LNCaP clone FGC (cell line): ENCODE measurements around the gene EPB41L5.
A peak's percentile ranks its signal among the peaks of the same experiment; 100 is the strongest.

ENCODE experiments used
- DNase-seq: peaks from one replicate; pipeline ENCODE4 v3.0.0-alpha.2; 2011; ENCODE audit warnings: low read depth
- H3K4me3 ChIP-seq: 2 replicates; pipeline ENCODE4 v1.5.1; 2011; ENCODE audit warnings: mild to moderate bottlenecking, low read depth, low read length, control low read depth
- CTCF ChIP-seq: IDR thresholded peaks from 2 replicates; pipeline ENCODE4 v1.5.1; 2012; ENCODE audit warnings: mild to moderate bottlenecking; ENCODE audit not compliant: control insufficient read depth, insufficient read depth; ENCODE audit errors: extremely low read depth

EPB41L5 gene

GRCh38 chr2:120162716-120163115 lies 149.8 kb downstream of the EPB41L5 start:
- no peak overlapping the region for H3K4me3 ChIP-seq
- TF ChIP-seq CTCF: no peak
- no peak for DNase-seq

- H3K4me3 ChIP-seq: no peak overlapping the region
- TF ChIP-seq CTCF: no peak
- no peak for DNase-seq
These were observed 154.4 kb downstream of the EPB41L5 start for GRCh38 chr2:120167272-120167671.

- no peak overlapping the region for H3K4me3 ChIP-seq
- no peak for TF ChIP-seq CTCF
- no peak for DNase-seq
These were observed 156.1 kb downstream of the EPB41L5 start for GRCh38 chr2:120169020-120169419.

GRCh38 chr2:120174963-120175581 lies 162.2 kb downstream of the EPB41L5 start:
- DNase-seq: peak; percentile 8
- no peak overlapping the region for H3K4me3 ChIP-seq
- TF ChIP-seq CTCF: peak; percentile 54

DNA sequence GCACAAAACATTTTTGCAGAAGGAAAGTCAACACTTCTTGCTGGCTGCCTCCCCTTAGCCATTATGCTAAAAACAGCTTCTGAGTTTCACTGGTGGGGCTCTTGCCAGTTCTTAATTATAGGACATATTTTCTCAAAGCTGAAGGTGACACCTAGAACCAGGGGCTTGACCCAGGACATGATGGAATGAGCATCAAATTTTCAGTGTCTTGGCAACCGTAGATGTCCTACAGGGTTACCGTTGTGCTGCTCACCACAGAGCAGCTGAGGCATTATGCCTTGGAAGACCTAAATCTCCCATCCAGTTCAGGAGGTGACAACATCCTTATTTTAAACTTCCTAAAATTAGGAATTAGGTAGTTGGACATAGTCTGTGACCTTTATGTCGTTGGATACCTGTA lies 163.6 kb downstream of the EPB41L5 start:
- DNase-seq: no peak
- no peak for TF ChIP-seq CTCF
- no peak overlapping the region for H3K4me3 ChIP-seq

DNA sequence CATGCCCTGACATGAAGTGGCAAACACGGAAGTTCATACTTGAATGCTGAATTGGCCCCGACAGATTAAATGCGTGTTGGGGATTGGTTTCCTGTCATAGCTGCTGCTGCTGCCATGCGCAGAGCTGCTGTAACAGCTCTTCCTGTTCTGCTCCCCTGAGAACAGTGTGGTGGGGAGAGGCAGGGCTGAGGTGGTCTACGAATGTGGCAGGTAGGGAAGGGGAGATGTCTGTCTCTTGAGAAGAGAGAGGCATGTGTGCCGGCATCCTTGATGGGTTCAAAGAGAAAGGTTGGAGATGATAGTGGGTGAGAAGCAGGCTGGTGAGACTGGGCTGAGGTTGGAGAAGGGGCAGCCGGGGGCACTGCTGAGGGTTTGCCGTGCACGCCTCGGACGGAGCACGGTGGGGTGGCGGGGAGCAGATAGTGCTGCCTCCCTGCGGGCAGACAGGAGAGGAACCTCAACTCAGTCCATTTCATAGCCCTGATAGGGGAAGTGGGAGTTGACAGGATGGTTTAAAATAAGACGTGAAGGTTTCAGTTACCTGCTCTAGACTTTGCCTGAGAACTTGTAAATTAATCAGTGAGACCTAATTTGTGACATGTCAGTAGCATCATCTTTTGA lies 164.2 kb downstream of the EPB41L5 start:
- no peak for DNase-seq
- no peak overlapping the region for H3K4me3 ChIP-seq
- no peak for TF ChIP-seq CTCF

DNA sequence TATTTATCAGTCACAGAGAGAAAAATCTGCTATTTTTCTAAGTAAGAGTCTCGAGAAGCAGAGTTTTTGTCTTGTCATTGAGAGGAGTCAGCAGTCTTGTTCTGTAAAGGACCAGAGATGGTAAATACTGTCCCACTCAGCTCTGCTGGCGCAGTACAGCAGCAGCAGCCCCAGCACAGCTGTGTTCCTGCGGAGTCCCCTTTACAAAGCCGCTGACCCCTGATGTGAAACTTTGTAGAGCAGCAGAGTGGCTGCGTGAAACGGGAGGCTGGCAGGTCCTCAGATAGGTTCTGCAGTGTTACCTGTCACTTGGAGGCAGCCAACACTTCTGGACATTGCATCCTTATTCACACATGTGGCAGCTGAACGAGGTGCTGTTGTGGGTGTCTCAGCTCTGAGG lies 165.1 kb downstream of the EPB41L5 start:
- H3K4me3 ChIP-seq: no peak overlapping the region
- no peak for DNase-seq
- no peak for TF ChIP-seq CTCF
